Right atrium auricular region (tissue), 2 donors: ENCODE data around the gene ZNF575. TPM values are rescaled to one million over a fixed set of nuclear protein-coding genes. Genes with fewer than 3 reads are reported as not detected.
"Not testable (repeated sequence)": the region's sequence is repeated elsewhere in the genome, so short reads cannot be mapped to it uniquely, and the experiment has no call there.

Experiments used
- DNase-seq: peaks from one replicate; pipeline ENCODE4 v3.0.0-alpha.2; 2019; ENCODE audit warnings: low spot score
- H3K27ac ChIP-seq, 2 donors: fragments of 200-600 bp; sonication (generic); 1 replicate in 1 of 2; 2 replicates in 1 of 2; pipeline ENCODE4 v1.5.1; 2016 to 2019
- H3K27me3 ChIP-seq, 2 donors: fragments of 200-600 bp; sonication (generic); one replicate each; pipeline versions ENCODE4 v1.5.1 to v1.6.0; 2017 to 2019
- H3K36me3 ChIP-seq: fragments of 200-600 bp; sonication (generic); one replicate; pipeline ENCODE4 v1.5.1; 2016
- H3K4me1 ChIP-seq, 2 donors: fragments of 200-600 bp; sonication (generic); one replicate each; pipeline versions ENCODE4 v1.5.1 to v1.6.0; 2017 to 2019
- H3K4me3 ChIP-seq, 2 donors: fragments of 200-600 bp; sonication (generic); 1 replicate in 1 of 2; 2 replicates in 1 of 2; pipeline ENCODE4 v1.5.1; 2017 to 2019; ENCODE audit warnings: mild to moderate bottlenecking in 1 of 2, moderate library complexity in 1 of 2
- H3K9me3 ChIP-seq, 2 donors: fragments of 200-600 bp; sonication (generic); one replicate each; pipeline ENCODE4 v1.5.1; 2019
- total RNA-seq, 2 donors: library from RNA; depleted of rRNA; stranded (reverse); fragments of >200 nt; gene quantifications; one replicate each; pipeline ENCODE4 v1.1.0, GENCODE V29; 2016
- TF ChIP-seq, protein P1 (sequence below), 2 donors: fragments of 200-600 bp; sonication (generic); IDR thresholded peaks; one replicate each; pipeline ENCODE4 v1.5.1; 2019; ENCODE audit warnings: antibody characterized with exemption in 2 of 2

Gene ZNF575
- total RNA-seq, 2 donors from 2014 or later: 0.39 TPM; not detected in 1

DNA sequence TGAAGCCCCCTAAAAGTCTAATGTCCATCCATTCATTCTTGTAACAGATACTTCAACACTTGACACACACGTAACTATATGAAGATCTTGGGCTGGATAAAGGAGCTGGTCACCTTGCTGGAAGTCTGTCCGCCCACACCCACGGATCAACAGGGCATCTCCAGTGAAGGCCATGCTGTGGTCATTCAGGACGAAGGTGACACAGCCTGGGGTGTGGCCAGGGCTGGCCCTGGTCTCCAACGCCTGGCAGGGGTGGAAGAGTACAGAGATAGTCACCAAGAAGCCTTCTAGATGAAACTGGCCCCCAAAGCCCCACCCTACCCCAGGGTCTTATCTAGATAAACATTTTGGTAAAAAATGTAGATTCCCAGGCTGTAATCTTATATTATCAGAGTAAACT is 21.7 kb upstream of the ZNF575 start:
- TF ChIP-seq, protein P1, sequence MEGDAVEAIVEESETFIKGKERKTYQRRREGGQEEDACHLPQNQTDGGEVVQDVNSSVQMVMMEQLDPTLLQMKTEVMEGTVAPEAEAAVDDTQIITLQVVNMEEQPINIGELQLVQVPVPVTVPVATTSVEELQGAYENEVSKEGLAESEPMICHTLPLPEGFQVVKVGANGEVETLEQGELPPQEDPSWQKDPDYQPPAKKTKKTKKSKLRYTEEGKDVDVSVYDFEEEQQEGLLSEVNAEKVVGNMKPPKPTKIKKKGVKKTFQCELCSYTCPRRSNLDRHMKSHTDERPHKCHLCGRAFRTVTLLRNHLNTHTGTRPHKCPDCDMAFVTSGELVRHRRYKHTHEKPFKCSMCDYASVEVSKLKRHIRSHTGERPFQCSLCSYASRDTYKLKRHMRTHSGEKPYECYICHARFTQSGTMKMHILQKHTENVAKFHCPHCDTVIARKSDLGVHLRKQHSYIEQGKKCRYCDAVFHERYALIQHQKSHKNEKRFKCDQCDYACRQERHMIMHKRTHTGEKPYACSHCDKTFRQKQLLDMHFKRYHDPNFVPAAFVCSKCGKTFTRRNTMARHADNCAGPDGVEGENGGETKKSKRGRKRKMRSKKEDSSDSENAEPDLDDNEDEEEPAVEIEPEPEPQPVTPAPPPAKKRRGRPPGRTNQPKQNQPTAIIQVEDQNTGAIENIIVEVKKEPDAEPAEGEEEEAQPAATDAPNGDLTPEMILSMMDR (IDR thresholded peaks at IDR 0.05): no peak
- no peaks in the 10 kb centered on the region for H3K9me3 ChIP-seq
- DNase-seq: no peak
- no peak overlapping the region for H3K4me3 ChIP-seq
- no peaks in the 10 kb centered on the region for H3K4me1 ChIP-seq
- H3K36me3 ChIP-seq: peaks cover 11% of the 10 kb centered on the region
- H3K27ac ChIP-seq: no peak overlapping the region
- H3K27me3 ChIP-seq: no peaks in the 10 kb centered on the region

DNA sequence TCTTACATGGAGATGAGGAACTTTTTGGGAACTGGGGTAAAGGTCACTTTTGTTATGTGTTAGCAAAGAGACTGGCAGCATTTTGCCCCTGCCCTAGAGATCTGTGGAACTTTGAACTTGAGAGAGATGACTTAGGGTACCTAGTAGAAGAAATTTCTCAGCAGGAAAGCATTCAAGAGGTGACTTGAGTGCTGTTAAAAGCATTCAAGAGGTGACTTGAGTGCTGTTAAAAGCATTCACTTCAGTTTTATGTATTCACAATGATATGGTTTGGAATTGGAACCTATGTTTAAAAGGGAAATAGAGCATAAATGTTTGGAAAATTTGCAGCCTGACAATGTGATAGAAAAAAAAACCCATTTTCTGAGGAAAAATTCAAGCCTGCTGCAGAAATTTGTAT is 20.6 kb upstream of the ZNF575 start:
- not testable (repeated sequence) for DNase-seq, H3K27me3 ChIP-seq, H3K9me3 ChIP-seq, H3K27ac ChIP-seq, H3K4me3 ChIP-seq, H3K4me1 ChIP-seq
- H3K36me3 ChIP-seq: peaks cover 11% of the 10 kb centered on the region

DNA sequence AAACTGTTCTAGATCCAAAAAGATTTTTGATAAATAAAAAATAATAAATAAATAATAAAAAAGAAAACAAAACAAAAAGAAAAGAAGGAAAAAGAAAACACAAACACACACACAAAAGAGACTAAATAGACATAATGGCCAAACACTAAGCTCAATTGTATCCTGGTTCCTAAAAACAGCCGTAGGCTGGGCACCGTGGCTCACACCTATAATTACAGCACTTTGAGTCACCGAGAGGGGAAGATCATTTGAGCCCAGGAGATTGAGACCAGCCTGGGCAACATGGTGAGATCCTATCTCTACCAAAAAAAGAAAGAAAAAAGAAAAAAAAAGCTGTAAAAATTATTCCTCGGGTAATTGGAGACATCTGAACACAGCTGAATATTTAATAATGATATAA is 14.9 kb upstream of the ZNF575 start:
- TF ChIP-seq, protein P1 (IDR thresholded peaks at IDR 0.05): no peak
- Histone ChIP-seq H3K4me3 (no peak overlapping the region), H3K4me1 (no peaks in the 10 kb centered on the region), H3K27me3 (no peaks in the 10 kb centered on the region), H3K36me3 (no peaks in the 10 kb centered on the region), H3K27ac (no peak overlapping the region), H3K9me3 (no peaks in the 10 kb centered on the region)
- no peak for DNase-seq

DNA sequence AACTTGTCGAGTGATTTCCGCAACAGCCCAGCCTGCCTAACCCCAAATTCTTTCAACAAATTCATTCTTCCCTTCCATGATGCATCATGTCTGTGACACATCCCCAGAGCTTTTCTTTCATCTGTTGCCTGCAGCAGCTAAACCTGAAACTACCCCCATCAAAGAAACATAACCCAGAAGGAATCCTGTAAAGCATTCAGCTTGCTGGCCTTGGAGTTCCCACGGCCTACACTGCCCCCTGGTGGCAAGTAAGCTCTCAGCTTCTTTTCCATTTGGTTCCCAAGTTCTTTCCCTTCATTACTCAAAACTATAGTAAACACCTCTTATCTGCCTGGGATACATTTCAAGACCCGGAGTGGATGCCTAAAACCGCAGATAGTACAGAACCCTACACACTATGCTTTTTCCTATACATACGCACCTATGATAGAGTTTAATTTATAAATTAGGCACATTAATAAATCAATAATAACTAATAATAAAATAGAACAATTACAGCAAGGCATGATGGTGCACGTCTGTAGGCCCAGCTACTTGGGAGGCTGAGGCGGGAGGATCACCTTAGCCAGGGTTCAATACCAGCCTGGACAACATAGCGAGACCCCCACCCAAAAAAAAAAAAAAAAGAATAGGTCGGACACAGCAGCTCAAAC is 13.4 kb upstream of the ZNF575 start:
- TF ChIP-seq, protein P1 (IDR thresholded peaks at IDR 0.05): peak; percentile 78 to 90
- Histone ChIP-seq H3K27me3 (no peaks in the 10 kb centered on the region), H3K4me3 (no peak overlapping the region), H3K36me3 (no peaks in the 10 kb centered on the region), H3K4me1 (peaks cover 0 to 2% of the 10 kb centered on the region in 2 donors), H3K27ac (no peak overlapping the region), H3K9me3 (no peaks in the 10 kb centered on the region)
- peak; percentile 68 for DNase-seq

DNA sequence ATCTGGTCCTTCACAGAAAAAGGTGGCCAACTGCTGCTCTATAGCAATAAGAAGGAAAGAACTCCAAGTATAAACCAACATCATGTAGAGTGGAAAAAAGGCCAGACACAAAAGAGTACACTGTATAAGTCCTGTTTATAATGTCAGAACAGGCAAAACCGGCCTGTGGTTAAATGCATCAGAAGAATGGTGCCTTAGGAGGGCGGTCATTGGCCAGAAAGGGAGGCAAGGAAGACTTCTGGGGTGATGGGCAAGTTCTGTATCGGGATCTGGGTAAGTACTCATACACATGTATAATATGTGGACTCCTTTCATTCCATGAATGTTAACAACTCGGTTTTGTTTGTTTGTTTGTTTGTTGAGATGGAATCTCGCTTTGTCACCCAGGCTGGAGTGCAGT is 10.1 kb upstream of the ZNF575 start:
- TF ChIP-seq, protein P1 (IDR thresholded peaks at IDR 0.05): no peak

DNA sequence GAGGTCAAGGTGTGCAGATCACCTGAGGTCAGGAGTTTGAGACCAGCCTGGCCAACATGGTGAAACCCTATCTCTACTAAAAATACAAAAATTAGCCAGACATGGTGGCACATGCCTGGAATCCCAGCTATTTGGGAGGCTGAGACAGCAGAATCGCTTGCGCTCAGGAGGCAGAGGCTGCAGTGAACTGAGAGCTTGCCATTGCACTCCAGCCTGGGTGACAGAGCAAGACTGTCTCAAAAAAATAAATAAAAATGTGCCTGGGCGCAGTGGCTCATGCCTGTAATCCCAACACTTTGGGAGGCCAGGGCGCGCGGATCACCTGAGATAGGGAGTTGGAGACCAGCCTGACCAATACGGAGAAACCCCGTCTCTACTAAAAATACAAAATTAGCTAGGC is 9.3 kb upstream of the ZNF575 start:
- not testable (repeated sequence) for H3K4me3 ChIP-seq, H3K36me3 ChIP-seq, H3K27ac ChIP-seq, H3K27me3 ChIP-seq, DNase-seq, H3K9me3 ChIP-seq
- peaks cover 0 to 25% of the 10 kb centered on the region in 2 donors for H3K4me1 ChIP-seq

More for the DNA sequence above, 10.1 kb upstream of the ZNF575 start:
- no peak for DNase-seq
- Histone ChIP-seq H3K36me3 (no peaks in the 10 kb centered on the region), H3K4me1 (peaks cover 0 to 25% of the 10 kb centered on the region in 2 donors), H3K9me3 (no peaks in the 10 kb centered on the region), H3K4me3 (no peak overlapping the region), H3K27ac (no peak overlapping the region), H3K27me3 (no peaks in the 10 kb centered on the region)
